Muscle of leg (tissue), 11 donors: Measurements from ENCODE around the gene LHX3. TPM values are rescaled to one million over a fixed set of nuclear protein-coding genes. Genes with fewer than 3 reads are reported as not detected.

Experiments
- DNase-seq: peaks from one replicate; pipeline ENCODE4 v3.0.0; 2013
- H3K27ac ChIP-seq: one replicate; pipeline ENCODE4 v1.5.1; 2013; ENCODE audit warnings: mild to moderate bottlenecking, low read length, control low read depth
- H3K27me3 ChIP-seq: one replicate; pipeline ENCODE4 v1.6.1; 2013; ENCODE audit warnings: low read length; ENCODE audit not compliant: control insufficient read depth, insufficient read depth
- H3K36me3 ChIP-seq: one replicate; pipeline ENCODE4 v1.6.1; 2013; ENCODE audit warnings: low read length; ENCODE audit not compliant: control insufficient read depth, insufficient read depth
- H3K4me1 ChIP-seq: one replicate; pipeline ENCODE4 v1.6.1; 2013; ENCODE audit warnings: low read length; ENCODE audit not compliant: control insufficient read depth, insufficient read depth
- H3K4me3 ChIP-seq: one replicate; pipeline ENCODE4 v1.5.1; 2013; ENCODE audit warnings: low read length, control low read depth
- H3K9me3 ChIP-seq: replicated peaks from 2 replicates; pipeline ENCODE4 v1.6.1; 2013; ENCODE audit warnings: low read depth, low read length; ENCODE audit not compliant: control insufficient read depth
- WGBS: methylation state at CpG from one replicate; pipeline ENCODE4 v1.1.5; 2013; ENCODE audit warnings: missing lambda C conversion rate; ENCODE audit not compliant: insufficient coverage; 5-methylcytosine and 5-hydroxymethylcytosine counted together
- polyA plus RNA-seq, 8 donors: library from polyadenylated mRNA; unstranded; fragments of 120-200 nt; gene quantifications; one replicate each; pipeline versions ENCODE4 v1.2.1 to v1.2.3, GENCODE V29; 2013; ENCODE audit warnings: inconsistent platforms in 1 of 8, low replicate concordance in 1 of 8; ENCODE audit not compliant: insufficient read length in 8 of 8, insufficient read depth in 1 of 8
- total RNA-seq: library from RNA; stranded (reverse); fragments of 120-200 nt; gene quantifications from one replicate; pipeline ENCODE4 v1.2.4, GENCODE V29; 2013

The LHX3 gene
- total and polyA plus RNA-seq, 9 donors: 0.24 TPM; not detected in 8

DNA sequence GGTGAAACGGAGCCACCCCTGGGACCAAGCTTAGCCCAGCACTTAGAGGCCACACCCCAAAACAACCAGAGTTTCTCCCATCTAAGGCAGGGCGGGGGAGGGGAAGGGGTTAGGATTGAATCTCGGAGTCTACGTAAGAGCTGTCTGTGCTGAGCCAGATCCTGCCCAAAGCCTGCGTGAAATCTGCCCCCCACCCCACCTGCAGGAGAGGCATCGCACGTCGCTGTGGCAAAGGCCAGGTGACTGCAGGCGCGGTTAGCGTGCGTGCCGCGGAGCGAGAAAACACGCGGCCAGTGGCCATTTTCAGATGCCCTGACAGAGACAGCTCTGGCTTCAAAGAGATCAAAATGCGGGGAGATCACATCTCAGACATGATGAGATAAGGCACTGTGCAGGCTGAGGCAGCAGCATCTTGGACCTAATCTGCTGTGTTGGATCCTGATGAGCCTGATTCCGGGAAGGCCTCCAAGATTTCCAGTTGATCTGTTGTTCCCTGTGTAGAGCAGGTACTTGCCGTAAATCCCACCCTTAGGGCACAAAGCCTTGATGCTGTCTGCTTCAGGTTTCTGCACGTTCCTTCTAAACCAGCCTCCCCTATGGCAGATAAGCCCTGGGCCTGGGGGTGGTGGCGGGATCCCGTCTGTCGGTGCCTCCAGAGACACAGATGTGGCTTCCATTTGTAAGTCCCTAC, 43.2 kb upstream of the LHX3 start:
- H3K36me3 ChIP-seq: no peaks in the 10 kb centered on the region
- H3K27ac ChIP-seq: no peak overlapping the region
- WGBS: 62% methylated on average over 10 of the region's 24 CpGs
- H3K4me1 ChIP-seq: peaks cover 20% of the 10 kb centered on the region
- no peak overlapping the region for H3K4me3 ChIP-seq
- H3K27me3 ChIP-seq: peaks cover 37% of the 10 kb centered on the region
- no peak for DNase-seq
- H3K9me3 ChIP-seq: no peaks in the 10 kb centered on the region

DNA sequence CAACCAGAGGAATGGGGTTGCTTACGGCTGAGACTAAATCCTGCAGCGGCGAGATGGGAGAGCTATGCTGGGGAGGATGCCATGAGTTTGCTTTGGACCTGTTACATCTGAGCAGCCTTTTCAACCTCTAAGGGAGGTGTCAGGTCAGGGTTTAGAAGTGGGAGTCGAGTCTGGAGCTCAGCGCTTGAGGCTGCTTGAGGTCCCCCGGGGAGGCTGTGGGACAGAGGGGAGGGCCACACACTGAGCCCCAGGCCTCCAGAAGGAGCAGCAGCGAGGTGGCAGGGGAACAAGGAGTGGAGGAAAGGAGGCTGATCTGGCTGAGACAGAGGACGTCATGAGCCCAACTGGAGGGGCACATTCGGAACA, 42.6 kb upstream of the LHX3 start:
- H3K36me3 ChIP-seq: no peaks in the 10 kb centered on the region
- H3K27me3 ChIP-seq: peaks cover 37% of the 10 kb centered on the region
- H3K4me3 ChIP-seq: no peak overlapping the region
- H3K9me3 ChIP-seq: no peaks in the 10 kb centered on the region
- no peak for DNase-seq
- no peak overlapping the region for H3K27ac ChIP-seq
- peaks cover 20% of the 10 kb centered on the region for H3K4me1 ChIP-seq
- 25% methylated on average over 7 of the region's 9 CpGs for WGBS

DNA sequence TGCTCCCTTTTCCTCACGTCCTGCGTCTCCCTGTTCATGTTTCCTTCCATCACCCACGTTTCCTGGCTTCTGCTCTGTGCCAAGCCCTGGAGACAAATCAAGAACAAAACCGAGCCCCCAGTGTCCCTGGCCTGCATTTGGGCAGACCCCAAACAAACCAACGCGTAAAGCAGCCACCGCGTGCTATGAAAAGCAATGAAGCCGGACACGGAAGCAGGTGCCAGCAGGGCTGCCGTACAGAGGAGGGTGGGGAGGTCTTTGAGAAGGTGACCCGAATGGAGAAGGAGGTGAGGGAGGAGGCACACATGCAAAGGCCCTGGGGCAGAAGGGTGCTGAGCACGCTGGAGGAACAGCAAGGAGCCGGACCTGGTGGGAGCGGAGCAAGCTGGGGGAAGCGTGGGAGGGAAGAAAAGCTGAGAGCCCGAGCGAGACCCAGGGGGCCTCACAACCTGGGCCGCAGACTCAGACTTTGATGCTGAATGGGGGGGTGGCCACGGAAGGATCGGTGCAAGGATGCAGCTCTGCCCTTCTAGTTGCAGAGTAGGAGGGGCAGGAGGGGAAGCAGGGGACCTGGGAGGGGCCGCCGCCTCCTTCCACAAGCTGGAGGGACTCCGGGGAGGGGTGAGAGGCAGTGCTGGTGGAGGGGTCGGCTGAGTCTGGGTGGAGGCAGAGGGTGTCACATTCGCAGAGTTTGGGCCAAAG, 42.1 kb upstream of the LHX3 start:
- no peak for DNase-seq
- H3K9me3 ChIP-seq: no peaks in the 10 kb centered on the region
- H3K4me3 ChIP-seq: no peak overlapping the region
- peaks cover 20% of the 10 kb centered on the region for H3K4me1 ChIP-seq
- H3K36me3 ChIP-seq: no peaks in the 10 kb centered on the region
- peaks cover 37% of the 10 kb centered on the region for H3K27me3 ChIP-seq
- no peak overlapping the region for H3K27ac ChIP-seq
- 70% methylated on average over 25 of the region's 26 CpGs for WGBS

DNA sequence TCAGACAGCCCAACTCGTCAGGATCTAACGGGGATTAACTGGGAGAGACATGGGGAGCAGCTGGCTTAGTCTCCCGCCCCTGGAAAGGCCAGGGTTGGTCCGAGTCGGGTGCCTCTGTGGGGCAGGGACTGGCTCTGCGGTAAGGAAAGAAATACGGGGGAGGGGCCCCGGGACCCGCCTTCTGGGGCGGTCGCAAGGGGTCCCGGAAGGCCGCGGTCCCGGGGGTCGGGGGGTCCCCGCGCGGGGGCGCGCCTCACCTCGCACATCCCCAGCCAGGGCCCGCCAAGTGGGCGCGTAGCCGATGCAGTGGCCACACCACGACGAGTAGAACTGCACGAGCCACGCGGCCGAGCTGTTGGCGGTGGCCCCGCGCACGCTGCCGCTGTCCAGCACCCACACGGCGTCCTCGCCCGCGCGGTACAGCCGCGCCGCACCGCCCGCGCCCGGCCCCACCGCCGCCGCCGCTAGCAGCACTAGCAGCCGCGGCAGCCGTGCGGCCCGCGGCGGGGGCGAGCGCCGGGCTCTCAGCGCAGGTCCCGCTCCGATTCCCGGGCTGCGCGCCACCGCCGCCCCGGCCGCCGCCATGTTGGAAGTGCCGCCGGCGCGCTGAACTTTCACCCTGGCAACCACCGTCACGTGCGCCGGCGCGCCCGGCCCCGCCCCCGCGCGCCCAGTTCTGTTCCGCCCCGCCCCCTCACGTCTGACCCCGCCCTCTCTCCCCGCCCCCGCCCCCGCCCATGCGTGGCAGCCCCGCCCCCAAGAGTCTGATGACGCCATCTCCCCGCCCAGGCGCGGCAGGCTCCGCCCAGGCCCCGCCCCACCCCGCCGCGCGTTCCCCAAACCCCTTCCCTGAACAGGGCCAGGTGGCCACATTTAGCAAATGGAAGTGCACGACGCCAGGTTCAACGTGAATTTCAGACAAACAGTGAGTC, 40.6 kb upstream of the LHX3 start, which contains the start of gene QSOX2:
QSOX2 (minus strand) TSS at position 594 of the 932 bp plus-strand sequence; CDS start at position 585, 9 bp downstream.
- peaks cover 27% of the 10 kb centered on the region for H3K27me3 ChIP-seq
- H3K36me3 ChIP-seq: no peaks in the 10 kb centered on the region
- H3K4me1 ChIP-seq: peaks cover 18% of the 10 kb centered on the region
- under 1% methylated on average over 84 of the region's 112 CpGs for WGBS
- H3K9me3 ChIP-seq: no peaks in the 10 kb centered on the region
- H3K27ac ChIP-seq: peak within 1 kb of the TSS; percentile 32
- peak within 1 kb of the TSS; percentile 61 for H3K4me3 ChIP-seq
- peak; percentile 87 for DNase-seq

DNA sequence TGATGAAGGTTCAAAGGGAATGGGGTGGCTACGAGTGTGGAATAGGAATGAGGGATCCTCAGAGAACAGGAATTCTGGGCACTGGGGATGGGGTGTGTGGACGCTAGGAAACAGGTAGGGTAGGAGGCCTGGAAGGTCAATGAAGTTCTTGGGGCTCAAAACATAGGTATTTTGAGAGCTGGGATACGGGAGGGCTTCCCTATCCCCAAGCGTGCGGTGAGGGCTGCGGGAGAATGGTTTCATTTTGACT, 40.0 kb upstream of the LHX3 start:
- no peaks in the 10 kb centered on the region for H3K9me3 ChIP-seq
- H3K27me3 ChIP-seq: peaks cover 23% of the 10 kb centered on the region
- DNase-seq: no peak
- H3K27ac ChIP-seq: peak overlapping the region; percentile 13
- peaks cover 16% of the 10 kb centered on the region for H3K4me1 ChIP-seq
- WGBS: 1% methylated on average over 6 of the region's 6 CpGs
- H3K4me3 ChIP-seq: peak overlapping the region; percentile 61
- H3K36me3 ChIP-seq: no peaks in the 10 kb centered on the region

DNA sequence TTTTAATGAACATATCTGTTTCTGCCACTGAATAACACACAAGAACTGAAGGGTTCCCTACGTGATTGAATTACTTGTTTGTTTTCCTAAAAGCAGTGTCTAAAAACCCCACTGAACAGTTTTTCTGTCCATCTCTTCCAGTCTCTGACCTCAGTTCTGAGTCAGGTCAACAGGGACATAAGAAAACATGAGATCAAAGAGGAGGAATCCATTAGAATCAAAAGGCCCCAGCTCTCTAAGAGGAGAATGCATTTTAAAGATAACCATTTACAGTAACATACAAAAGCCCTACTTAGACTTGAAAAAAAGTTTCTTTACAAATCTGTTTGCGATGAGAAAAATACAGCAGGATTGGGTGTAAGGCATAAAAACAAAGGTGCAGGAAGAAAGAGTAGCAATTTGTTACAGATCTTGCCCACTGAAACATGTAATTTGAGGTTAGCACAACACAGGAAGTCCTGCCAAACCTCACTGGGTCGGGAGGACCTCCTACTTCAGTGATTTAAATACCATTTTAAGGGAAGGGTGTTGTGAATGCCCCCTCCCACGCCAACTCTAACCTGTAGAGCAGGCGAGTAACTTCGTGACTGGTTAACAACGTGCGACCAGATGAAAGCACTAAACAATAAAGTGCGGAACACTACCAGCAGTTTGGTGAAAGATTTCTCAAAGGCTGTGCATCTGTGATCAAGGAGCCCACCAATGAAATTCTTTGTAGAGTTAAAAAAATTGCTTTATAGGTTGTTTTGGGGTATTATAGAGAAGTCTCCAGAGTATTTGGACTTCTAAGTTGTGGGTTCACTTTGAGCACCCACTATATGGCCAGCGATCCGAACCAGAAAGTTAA, 39.4 kb upstream of the LHX3 start:
- Histone ChIP-seq H3K4me1 (peaks cover 20% of the 10 kb centered on the region), H3K4me3 (peak overlapping the region; percentile 61), H3K9me3 (no peaks in the 10 kb centered on the region), H3K27ac (no peak overlapping the region), H3K27me3 (peaks cover 18% of the 10 kb centered on the region), H3K36me3 (no peaks in the 10 kb centered on the region)
- 20% methylated on average over 7 of the region's 11 CpGs for WGBS
- no peak for DNase-seq

DNA sequence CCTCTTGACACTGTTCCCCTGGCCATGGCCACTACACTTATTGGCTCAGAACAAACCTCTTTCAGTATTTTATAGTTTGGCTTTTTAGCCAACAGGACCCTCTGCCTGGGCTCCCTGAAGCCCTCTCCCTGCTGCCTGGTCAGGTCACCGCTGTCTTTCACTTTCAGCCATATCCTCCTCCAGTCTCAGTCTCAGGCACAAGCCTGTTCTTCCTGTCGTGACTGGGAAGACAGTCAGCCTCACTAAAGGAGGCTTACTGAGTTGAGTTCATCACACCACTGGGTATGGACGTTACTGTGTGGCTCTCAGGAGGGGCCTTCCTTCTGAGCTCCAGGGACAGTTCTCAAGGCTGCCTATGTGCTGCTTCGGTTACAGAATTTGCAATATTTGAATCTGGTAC, 38.7 kb upstream of the LHX3 start:
- H3K4me3 ChIP-seq: no peak overlapping the region
- no peaks in the 10 kb centered on the region for H3K9me3 ChIP-seq
- H3K36me3 ChIP-seq: no peaks in the 10 kb centered on the region
- H3K4me1 ChIP-seq: peaks cover 24% of the 10 kb centered on the region
- DNase-seq: no peak
- H3K27me3 ChIP-seq: peaks cover 11% of the 10 kb centered on the region
- H3K27ac ChIP-seq: no peak overlapping the region
- 48% methylated on average over 2 of the region's 4 CpGs for WGBS

DNA sequence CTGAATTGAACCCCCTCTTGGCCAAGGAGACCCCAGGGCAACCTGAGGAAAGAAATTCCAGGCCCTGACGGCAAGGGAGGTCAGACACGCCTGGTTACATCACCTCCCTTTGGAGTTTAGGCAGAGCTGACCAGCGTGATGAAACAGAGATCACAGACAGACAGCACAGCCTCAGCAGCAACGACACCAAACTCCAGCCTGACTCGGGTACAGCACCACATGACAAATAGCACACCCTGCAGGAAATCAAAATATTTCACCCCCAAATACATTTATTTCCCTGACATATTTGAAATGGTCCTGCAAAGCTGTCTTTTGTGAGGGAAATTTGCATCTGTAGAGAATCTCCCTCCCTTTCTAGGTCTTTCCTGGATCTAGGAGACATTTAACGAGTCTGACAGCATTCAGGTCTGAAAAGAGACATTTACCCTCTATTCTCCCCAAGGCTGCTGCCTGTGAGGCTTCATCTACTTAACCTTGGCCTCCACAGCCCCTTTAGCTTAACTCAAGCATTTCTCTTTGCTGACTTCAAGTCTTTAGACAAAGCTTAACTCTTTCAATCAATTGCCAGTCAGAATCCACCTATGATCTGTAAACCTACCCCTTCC, 38.1 kb upstream of the LHX3 start:
- WGBS: 60% methylated on average over 3 of the region's 6 CpGs

DNA sequence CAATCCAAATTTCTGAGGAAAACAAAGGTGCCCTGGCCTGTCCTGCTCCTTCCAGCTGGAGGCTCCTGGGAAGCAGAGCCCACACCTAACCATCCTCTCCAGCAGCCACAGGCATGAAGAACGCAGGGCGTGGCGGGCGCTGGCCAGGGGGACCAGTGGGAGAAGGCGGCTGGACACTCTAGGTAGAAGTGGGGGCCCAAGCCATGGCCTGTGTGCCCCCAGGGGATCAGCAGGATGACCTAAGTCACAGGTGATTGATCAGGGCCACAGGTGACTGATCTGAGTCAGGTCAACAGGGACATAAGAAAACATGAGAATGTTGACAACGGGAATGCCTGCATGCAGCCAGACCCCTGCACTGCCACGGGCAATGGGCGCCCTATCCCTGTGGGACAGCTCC, 37.3 kb upstream of the LHX3 start:
- Histone ChIP-seq H3K27ac (no peak overlapping the region), H3K9me3 (no peaks in the 10 kb centered on the region), H3K4me3 (no peak overlapping the region), H3K27me3 (peaks cover 6% of the 10 kb centered on the region), H3K4me1 (peaks cover 30% of the 10 kb centered on the region), H3K36me3 (no peaks in the 10 kb centered on the region)
- WGBS: 88% methylated on average over 6 of the region's 8 CpGs
- DNase-seq: no peak

More for the DNA sequence above, 38.1 kb upstream of the LHX3 start:
- no peak overlapping the region for H3K27ac ChIP-seq
- H3K4me1 ChIP-seq: peaks cover 30% of the 10 kb centered on the region
- H3K4me3 ChIP-seq: no peak overlapping the region
- peaks cover 10% of the 10 kb centered on the region for H3K27me3 ChIP-seq
- no peak for DNase-seq
- H3K9me3 ChIP-seq: no peaks in the 10 kb centered on the region
- no peaks in the 10 kb centered on the region for H3K36me3 ChIP-seq
